ENCODE results near the gene AFG1L. TPM values are rescaled to one million over a fixed set of nuclear protein-coding genes. Genes with fewer than 3 reads are reported as not detected.

AFG1L gene
- total and polyA plus RNA-seq, 7 donors, result 2.1 to 6.9 (median 3.5) TPM

DNA sequence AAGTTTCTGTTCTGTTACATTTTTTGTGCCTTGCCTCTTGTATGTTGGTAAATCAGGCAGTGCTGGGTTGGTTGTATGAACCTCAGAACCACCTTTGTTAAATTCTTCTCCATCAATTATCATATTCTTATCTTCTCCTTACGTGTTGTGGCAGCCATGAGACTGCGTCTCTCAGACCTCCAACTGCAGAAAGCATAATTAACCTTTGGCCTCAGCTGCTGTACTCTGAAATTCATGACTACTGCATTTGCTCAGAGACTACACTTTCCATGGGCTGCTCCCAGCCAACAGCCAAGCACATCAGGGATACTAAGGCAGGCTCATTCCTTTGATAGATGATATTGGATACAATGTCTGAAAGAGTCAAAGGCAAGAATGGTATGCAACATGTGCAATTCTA, 18.9 kb upstream of the AFG1L start:
- TF ChIP-seq EP300 (IDR thresholded peaks at IDR 0.05) (no peak), POLR2AphosphoS5 (IDR thresholded peaks at IDR 0.05) (no peak), POLR2A (IDR thresholded peaks at IDR 0.05) (no peak), CTCF (IDR thresholded peaks at IDR 0.05) (no peak)
- DNase-seq, result no peak

GRCh38 chr6:108277295-108277694, 17.6 kb upstream of the AFG1L start:
- Histone ChIP-seq H3K27me3 (no peaks in the 10 kb centered on the region), H3K36me3 (no peaks in the 10 kb centered on the region), H3K4me1 (no peaks in the 10 kb centered on the region), H3K27ac (no peak overlapping the region), H3K4me3 (no peak overlapping the region), H3K9me3 (no peaks in the 10 kb centered on the region)
- TF ChIP-seq CTCF (IDR thresholded peaks at IDR 0.05) (no peak), POLR2AphosphoS5 (IDR thresholded peaks at IDR 0.05) (no peak), POLR2A (IDR thresholded peaks at IDR 0.05) (no peak), EP300 (IDR thresholded peaks at IDR 0.05) (no peak)
- no peak for DNase-seq
- intact Hi-C loops (cut with DNase I), result no loop called here
- WGBS, 2 donors, result 93 to 96% methylated on average over 1 of the region's 1 CpG

More for the DNA sequence above, 18.9 kb upstream of the AFG1L start:
- no peak overlapping the region for H3K27ac ChIP-seq
- H3K4me3 ChIP-seq, result no peak overlapping the region
- H3K9me3 ChIP-seq, result no peaks in the 10 kb centered on the region
- WGBS, 2 donors, result 15 to 62% methylated on average over 2 of the region's 2 CpGs
- intact Hi-C loops (cut with DNase I), result no loop called here
- no peaks in the 10 kb centered on the region for H3K4me1 ChIP-seq
- no peaks in the 10 kb centered on the region for H3K36me3 ChIP-seq
- no peaks in the 10 kb centered on the region for H3K27me3 ChIP-seq

DNA sequence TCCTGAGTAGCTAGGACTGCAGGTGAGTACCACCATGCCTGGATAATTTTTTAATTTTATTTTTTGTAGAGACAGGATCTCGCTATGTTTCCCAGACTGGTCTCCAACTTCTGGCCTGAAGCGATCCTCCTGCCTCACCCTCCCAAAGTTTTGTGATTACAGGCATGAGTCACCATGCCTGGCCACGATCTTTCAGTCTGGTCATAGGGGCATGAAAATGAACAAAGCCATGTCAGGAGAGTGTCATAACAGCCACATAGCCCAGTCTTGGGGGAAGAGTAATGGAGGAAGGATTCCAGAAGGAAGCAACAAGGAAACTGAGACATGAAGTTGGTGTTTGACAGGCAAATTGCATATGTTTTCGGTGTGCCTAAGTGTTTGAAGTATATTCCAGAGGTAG, 17.0 kb upstream of the AFG1L start:
- DNase-seq, result no peak
- Histone ChIP-seq H3K36me3 (no peaks in the 10 kb centered on the region), H3K27ac (no peak overlapping the region), H3K4me3 (no peak overlapping the region), H3K9me3 (no peaks in the 10 kb centered on the region), H3K4me1 (no peaks in the 10 kb centered on the region), H3K27me3 (no peaks in the 10 kb centered on the region)
- intact Hi-C loops (cut with DNase I), result no loop called here
- no peak for TF ChIP-seq CTCF (IDR thresholded peaks at IDR 0.05)
- TF ChIP-seq POLR2AphosphoS5 (IDR thresholded peaks at IDR 0.05), result no peak
- 81 to 88% methylated on average over 4 of the region's 4 CpGs for WGBS, 2 donors

GRCh38 chr6:108285381-108285780, 9.5 kb upstream of the AFG1L start:
- no peaks in the 10 kb centered on the region for H3K27me3 ChIP-seq
- no peak for TF ChIP-seq EP300 (IDR thresholded peaks at IDR 0.05)
- no peak for TF ChIP-seq POLR2A (IDR thresholded peaks at IDR 0.05)
- no peak for TF ChIP-seq POLR2AphosphoS5 (IDR thresholded peaks at IDR 0.05)
- TF ChIP-seq CTCF (IDR thresholded peaks at IDR 0.05), result no peak
- no peaks in the 10 kb centered on the region for H3K4me1 ChIP-seq
- H3K9me3 ChIP-seq, result no peaks in the 10 kb centered on the region
- DNase-seq, result no peak
- H3K4me3 ChIP-seq, result no peak overlapping the region
- intact Hi-C loops (cut with DNase I), result no loop called here
- no peaks in the 10 kb centered on the region for H3K36me3 ChIP-seq
- H3K27ac ChIP-seq, result no peak overlapping the region

- no peaks in the 10 kb centered on the region for H3K9me3 ChIP-seq
- no peak overlapping the region for H3K4me3 ChIP-seq
- no peak for DNase-seq
These were observed 8.5 kb upstream of the AFG1L start for GRCh38 chr6:108286366-108286765.

More at GRCh38 chr6:108286366-108286765, 8.5 kb upstream of the AFG1L start:
- TF ChIP-seq POLR2AphosphoS5 (IDR thresholded peaks at IDR 0.05) (no peak), EP300 (IDR thresholded peaks at IDR 0.05) (no peak), CTCF (IDR thresholded peaks at IDR 0.05) (no peak), POLR2A (IDR thresholded peaks at IDR 0.05) (no peak)
- H3K27me3 ChIP-seq, result no peaks in the 10 kb centered on the region
- no peak overlapping the region for H3K27ac ChIP-seq
- 76 to 83% methylated on average over 4 of the region's 4 CpGs for WGBS, 2 donors
- no peaks in the 10 kb centered on the region for H3K36me3 ChIP-seq
- intact Hi-C loops (cut with DNase I), result no loop called here
- no peaks in the 10 kb centered on the region for H3K4me1 ChIP-seq
